Karpas-422 (cell line): Measurements from ENCODE around the gene DHFR. TPM values are rescaled to one million over a fixed set of nuclear protein-coding genes. Genes with fewer than 3 reads are reported as not detected.

ENCODE experiments used
- DNase-seq: peaks from one replicate; pipeline ENCODE4 v3.0.0-alpha.2; 2015
- H2AFZ ChIP-seq: fragments of 200-600 bp; sonication (generic); 2 replicates; pipeline ENCODE4 v1.6.1; 2014; ENCODE audit warnings: antibody characterized with exemption, low read length, mixed read lengths
- H3K27ac ChIP-seq: fragments of 200-600 bp; sonication (generic); 2 replicates; pipeline ENCODE4 v1.5.1; 2014; ENCODE audit warnings: mild to moderate bottlenecking, low read length, moderate library complexity
- H3K27me3 ChIP-seq: fragments of 200-600 bp; sonication (generic); 2 replicates; pipeline ENCODE4 v1.6.1; 2014; ENCODE audit warnings: low read length, mixed read lengths
- H3K36me3 ChIP-seq: fragments of 200-600 bp; sonication (generic); 2 replicates; pipeline ENCODE4 v1.6.1; 2014; ENCODE audit warnings: low read length, mixed read lengths; ENCODE audit not compliant: insufficient read depth
- H3K4me1 ChIP-seq: fragments of 200-600 bp; sonication (generic); 2 replicates; pipeline ENCODE4 v1.6.1; 2014; ENCODE audit warnings: mild to moderate bottlenecking, low read length, mixed read lengths
- H3K4me2 ChIP-seq: fragments of 200-600 bp; sonication (generic); 2 replicates; pipeline ENCODE4 v1.6.1; 2014; ENCODE audit warnings: low read length, low read depth, mild to moderate bottlenecking; ENCODE audit not compliant: poor library complexity, severe bottlenecking
- H3K4me3 ChIP-seq: fragments of 200-600 bp; sonication (generic); 2 replicates; pipeline ENCODE4 v1.5.1; 2014; ENCODE audit warnings: mild to moderate bottlenecking, antibody characterized with exemption, low read length, mixed read lengths
- H3K79me2 ChIP-seq: fragments of 200-600 bp; sonication (generic); 2 replicates; pipeline ENCODE4 v1.6.1; 2014; ENCODE audit warnings: mild to moderate bottlenecking, low read length, mixed read lengths
- H3K9ac ChIP-seq: fragments of 200-600 bp; sonication (generic); 2 replicates; pipeline ENCODE4 v1.6.0; 2014; ENCODE audit warnings: low read length
- H3K9me2 ChIP-seq: fragments of 200-600 bp; sonication (generic), shearing (Covaris generic); replicated peaks from 2 replicates; pipeline ENCODE4 v1.6.0; 2014; ENCODE audit warnings: mild to moderate bottlenecking, low read length, moderate library complexity; ENCODE audit not compliant: insufficient read depth
- H3K9me3 ChIP-seq: fragments of 300-700, 200-600 bp; sonication (generic); 2 replicates; pipeline ENCODE4 v1.6.1; 2014; ENCODE audit warnings: low read length, mixed read lengths
- H4K20me1 ChIP-seq: fragments of 200-600 bp; sonication (generic); 2 replicates; pipeline ENCODE4 v1.6.1; 2014; ENCODE audit warnings: mild to moderate bottlenecking, antibody characterized with exemption, low read length, low read depth; ENCODE audit not compliant: insufficient read depth
- total RNA-seq: library from RNA; depleted of rRNA; stranded (reverse); fragments of >200 nt; shearing (Covaris generic); gene quantifications from 2 replicates; pipeline ENCODE4 v1.2.3, GENCODE V29; 2014; ENCODE audit warnings: low replicate concordance

The DHFR gene
- total RNA-seq, 1 experiment from 2014 or later, result 76.1 TPM

- Histone ChIP-seq H3K79me2 (peaks cover 20% of the 10 kb centered on the region), H4K20me1 (no peaks in the 10 kb centered on the region), H3K4me2 (no peak overlapping the region), H3K27ac (no peak overlapping the region), H3K4me3 (no peak overlapping the region), H3K4me1 (no peaks in the 10 kb centered on the region), H3K9ac (no peak overlapping the region), H3K27me3 (no peaks in the 10 kb centered on the region), H3K9me3 (no peaks in the 10 kb centered on the region), H2AFZ (no peak overlapping the region), H3K9me2 (no peaks in the 10 kb centered on the region), H3K36me3 (no peaks in the 10 kb centered on the region; the same call in 1 of the 2 replicates)
- DNase-seq, result no peak
These were observed 40.9 kb upstream of the DHFR start for GRCh38 chr5:80695666-80696065.

DNA sequence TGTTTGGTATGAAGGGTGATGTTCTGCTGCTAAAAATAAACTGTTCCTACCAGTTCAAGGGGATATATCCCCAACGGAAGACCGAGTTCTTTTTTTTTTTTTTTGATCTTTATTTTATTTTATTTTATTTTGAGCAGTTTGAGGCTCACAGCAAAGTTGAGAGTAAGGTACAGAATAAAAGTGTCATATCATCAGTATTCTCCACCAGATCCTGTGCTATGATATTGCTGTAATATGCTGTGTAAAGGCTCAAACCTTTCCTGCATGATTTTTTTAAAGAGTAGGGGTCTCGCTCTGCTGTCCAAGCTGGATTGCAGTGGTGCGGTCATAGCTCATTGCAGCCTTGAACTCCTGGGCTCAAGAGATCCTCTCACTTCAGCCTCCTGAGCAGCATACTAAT, 34.8 kb upstream of the DHFR start:
- Histone ChIP-seq H3K4me3 (no peak overlapping the region), H3K27ac (no peak overlapping the region)
- no peak for DNase-seq

GRCh38 chr5:80688648-80689420, 34.1 kb upstream of the DHFR start:
- H3K36me3 ChIP-seq, result peaks cover 10% of the 10 kb centered on the region

More for the DNA sequence above, 34.8 kb upstream of the DHFR start:
- H3K4me1 ChIP-seq, result peaks cover 33% of the 10 kb centered on the region
- H3K36me3 ChIP-seq, result peaks cover 3% of the 10 kb centered on the region; the same call in 1 of the 2 replicates
- H4K20me1 ChIP-seq, result no peaks in the 10 kb centered on the region
- H3K27me3 ChIP-seq, result no peaks in the 10 kb centered on the region
- no peak overlapping the region for H3K4me2 ChIP-seq
- peaks cover 52% of the 10 kb centered on the region for H3K79me2 ChIP-seq
- H3K9me3 ChIP-seq, result no peaks in the 10 kb centered on the region
- no peak overlapping the region for H2AFZ ChIP-seq
- H3K9me2 ChIP-seq, result no peaks in the 10 kb centered on the region
- no peak overlapping the region for H3K9ac ChIP-seq

GRCh38 chr5:80686757-80687156, 32.0 kb upstream of the DHFR start:
- peak; percentile 63 for DNase-seq
- no peak overlapping the region for H3K4me3 ChIP-seq

More at GRCh38 chr5:80688648-80689420, 34.1 kb upstream of the DHFR start:
- H3K27ac ChIP-seq, result no peak overlapping the region
- H3K4me3 ChIP-seq, result no peak overlapping the region
- H4K20me1 ChIP-seq, result no peaks in the 10 kb centered on the region
- peak; percentile 53 for DNase-seq
- H3K9me2 ChIP-seq, result no peaks in the 10 kb centered on the region
- H3K9ac ChIP-seq, result no peak overlapping the region
- H3K27me3 ChIP-seq, result no peaks in the 10 kb centered on the region
- peaks cover 58% of the 10 kb centered on the region for H3K79me2 ChIP-seq
- peaks cover 33% of the 10 kb centered on the region for H3K4me1 ChIP-seq
- H3K9me3 ChIP-seq, result no peaks in the 10 kb centered on the region
- no peak overlapping the region for H2AFZ ChIP-seq
- H3K4me2 ChIP-seq, result no peak overlapping the region

DNA sequence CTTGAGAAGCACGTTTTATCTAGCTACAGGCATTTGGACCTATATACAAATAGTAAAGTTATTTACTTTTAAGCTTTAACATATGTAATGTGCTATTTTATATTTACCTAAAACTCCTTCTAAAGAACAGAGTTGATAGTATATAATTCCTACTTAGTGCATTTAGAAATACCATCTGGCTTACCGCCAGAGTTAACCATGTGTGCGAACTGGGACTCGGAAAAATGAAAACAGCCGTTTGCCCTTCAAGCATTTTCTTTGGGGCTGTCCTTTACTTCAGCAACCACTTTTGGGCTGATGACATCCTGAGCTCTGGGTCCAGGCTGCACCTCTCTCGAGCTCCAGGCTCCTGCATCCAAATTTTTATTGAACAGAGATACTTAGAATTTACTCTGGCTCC, 21.9 kb upstream of the DHFR start:
- no peak overlapping the region for H3K9ac ChIP-seq
- H3K27ac ChIP-seq, result no peak overlapping the region
- no peaks in the 10 kb centered on the region for H3K4me1 ChIP-seq
- H3K79me2 ChIP-seq, result peaks cover 12% of the 10 kb centered on the region
- no peaks in the 10 kb centered on the region for H3K9me3 ChIP-seq
- H2AFZ ChIP-seq, result no peak overlapping the region
- no peaks in the 10 kb centered on the region for H4K20me1 ChIP-seq
- no peaks in the 10 kb centered on the region for H3K27me3 ChIP-seq
- no peaks in the 10 kb centered on the region for H3K9me2 ChIP-seq
- no peak overlapping the region for H3K4me3 ChIP-seq
- no peak overlapping the region for H3K4me2 ChIP-seq
- DNase-seq, result no peak
- H3K36me3 ChIP-seq, result peaks cover 58% of the 10 kb centered on the region

More at GRCh38 chr5:80686757-80687156, 32.0 kb upstream of the DHFR start:
- Histone ChIP-seq H3K9me3 (no peaks in the 10 kb centered on the region), H3K9ac (no peak overlapping the region), H3K9me2 (no peaks in the 10 kb centered on the region), H3K79me2 (peaks cover 72% of the 10 kb centered on the region), H3K27me3 (no peaks in the 10 kb centered on the region), H3K27ac (0 out of 2 replicates have a peak overlapping the region, but pooled peaks have one; percentile 30), H3K4me2 (no peak overlapping the region), H4K20me1 (no peaks in the 10 kb centered on the region), H3K36me3 (peaks cover 26% of the 10 kb centered on the region), H3K4me1 (peaks cover 33% of the 10 kb centered on the region), H2AFZ (no peak overlapping the region)

GRCh38 chr5:80672140-80672736, 17.5 kb upstream of the DHFR start:
- peaks cover 41% of the 10 kb centered on the region; the same call in 1 of the 2 replicates for H3K36me3 ChIP-seq

GRCh38 chr5:80668016-80668969, 13.5 kb upstream of the DHFR start:
- Histone ChIP-seq H3K4me3 (peak overlapping the region; percentile 46; the same call in 1 of the 2 replicates), H3K9ac (peak overlapping the region; percentile 55), H3K4me1 (peaks cover 24% of the 10 kb centered on the region), H3K27ac (peak overlapping the region; percentile 55), H2AFZ (peak overlapping the region; percentile 19; the same call in 1 of the 2 replicates), H3K36me3 (peaks cover 47% of the 10 kb centered on the region; the same call in 1 of the 2 replicates), H4K20me1 (no peaks in the 10 kb centered on the region), H3K9me3 (no peaks in the 10 kb centered on the region), H3K4me2 (peak overlapping the region; percentile 52), H3K79me2 (peaks cover 41% of the 10 kb centered on the region), H3K9me2 (no peaks in the 10 kb centered on the region), H3K27me3 (no peaks in the 10 kb centered on the region)
- DNase-seq, result peak; percentile 87

More at GRCh38 chr5:80672140-80672736, 17.5 kb upstream of the DHFR start:
- no peak overlapping the region for H3K4me2 ChIP-seq
- no peaks in the 10 kb centered on the region for H4K20me1 ChIP-seq
- no peak overlapping the region for H3K9ac ChIP-seq
- H3K27ac ChIP-seq, result no peak overlapping the region
- H2AFZ ChIP-seq, result no peak overlapping the region
- peaks cover 28% of the 10 kb centered on the region for H3K79me2 ChIP-seq
- H3K4me1 ChIP-seq, result peaks cover 23% of the 10 kb centered on the region
- H3K27me3 ChIP-seq, result no peaks in the 10 kb centered on the region
- no peaks in the 10 kb centered on the region for H3K9me3 ChIP-seq
- peak; percentile 89 for DNase-seq
- H3K9me2 ChIP-seq, result no peaks in the 10 kb centered on the region
- no peak overlapping the region for H3K4me3 ChIP-seq
